Renal cortical epithelial cell (primary cell): ENCODE results near the gene TIMD4. TPM values are rescaled to one million over a fixed set of nuclear protein-coding genes. Genes with fewer than 3 reads are reported as not detected.
A peak's percentile ranks its signal among the peaks of the same experiment; 100 is the strongest.
"Not testable (repeated sequence)": the region's sequence is repeated elsewhere in the genome, so short reads cannot be mapped to it uniquely, and the experiment has no call there.

ENCODE experiments used
- DNase-seq: peaks from one replicate; pipeline ENCODE4 v3.0.0-alpha.2; 2011; ENCODE audit warnings: low read depth
- total RNA-seq: library from RNA; depleted of rRNA; stranded (reverse); fragments of >200 nt; gene quantifications from 2 replicates; pipeline ENCODE4 v1.2.3, GENCODE V29; 2014

TIMD4 gene
- total RNA-seq, result 0.35 and 1.3 TPM in 2 replicates

DNA sequence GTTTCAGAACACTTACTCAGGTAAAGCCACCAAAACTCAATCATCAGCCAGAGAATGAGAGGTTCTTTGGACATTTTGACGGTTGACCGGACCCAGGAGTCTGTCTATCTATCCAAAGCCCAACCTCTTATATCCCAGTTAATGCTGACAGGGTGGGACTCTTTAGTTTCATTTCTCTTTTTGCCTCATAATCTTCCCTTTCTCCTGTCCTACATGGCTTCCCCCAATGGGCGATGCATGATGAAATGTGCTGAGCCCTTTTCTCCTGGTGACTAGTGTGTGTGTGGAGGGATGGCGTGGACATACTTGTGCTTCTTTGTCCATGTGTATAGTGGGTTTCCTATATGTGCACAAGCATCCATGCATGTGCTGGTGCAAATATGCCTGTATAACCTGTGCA lies at the start of gene TIMD4:
Gene TIMD4 (minus strand): TSS at position 102 of the 400 bp plus-strand sequence. CDS start 28 bp downstream, at position 74.
- no peak for DNase-seq

DNA sequence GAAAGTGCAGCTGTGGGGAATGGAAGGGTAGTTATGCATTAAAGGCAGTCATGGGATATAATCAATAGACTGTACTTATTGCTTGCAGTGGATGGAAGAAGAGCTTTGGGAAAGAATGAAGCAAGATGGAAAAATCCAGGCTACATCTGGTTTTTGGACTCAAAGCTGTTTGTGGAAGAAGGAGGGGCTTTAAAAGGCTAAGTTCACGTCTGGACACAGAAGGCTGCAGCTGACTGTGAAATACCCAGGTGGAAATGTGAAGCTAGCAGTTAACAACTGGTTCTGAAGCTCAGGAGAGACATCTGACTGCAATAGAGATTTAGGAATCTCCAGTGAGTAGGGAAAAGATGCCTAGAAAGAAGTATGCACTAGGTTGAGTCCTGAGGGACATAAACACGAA lies 43.2 kb upstream of the TIMD4 start:
- no peak for DNase-seq

DNA sequence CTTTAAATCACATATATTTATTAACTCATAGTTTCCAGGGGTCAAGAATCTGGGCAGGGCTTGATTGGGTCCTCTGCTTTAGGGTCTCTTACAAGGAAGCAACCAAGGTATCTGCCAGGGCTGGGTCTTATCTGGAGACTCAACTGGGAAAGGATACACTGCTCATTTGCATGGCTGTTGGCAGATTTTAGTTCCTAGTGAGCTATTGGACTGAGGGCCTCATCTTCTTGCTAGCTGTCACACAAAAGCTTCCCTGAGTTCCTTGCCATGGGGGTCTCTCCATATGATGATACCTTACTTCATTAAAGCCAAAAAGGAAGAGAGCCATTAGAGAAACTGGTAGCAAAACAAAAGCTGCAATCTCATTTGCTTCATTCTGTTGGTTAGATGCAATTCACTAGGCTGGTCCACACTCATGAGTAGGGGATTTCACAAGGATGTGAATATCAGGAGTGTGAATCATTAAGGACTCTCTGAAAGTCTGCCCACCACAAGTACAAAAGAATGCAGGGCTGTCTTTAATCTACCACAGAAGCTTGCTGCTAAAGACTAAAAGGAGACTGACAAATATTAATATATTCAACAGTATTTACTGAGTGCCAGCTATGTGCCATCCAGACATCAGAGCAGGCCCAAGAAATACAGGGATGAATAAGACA lies 42.0 kb upstream of the TIMD4 start:
- DNase-seq, result peak; percentile 96

DNA sequence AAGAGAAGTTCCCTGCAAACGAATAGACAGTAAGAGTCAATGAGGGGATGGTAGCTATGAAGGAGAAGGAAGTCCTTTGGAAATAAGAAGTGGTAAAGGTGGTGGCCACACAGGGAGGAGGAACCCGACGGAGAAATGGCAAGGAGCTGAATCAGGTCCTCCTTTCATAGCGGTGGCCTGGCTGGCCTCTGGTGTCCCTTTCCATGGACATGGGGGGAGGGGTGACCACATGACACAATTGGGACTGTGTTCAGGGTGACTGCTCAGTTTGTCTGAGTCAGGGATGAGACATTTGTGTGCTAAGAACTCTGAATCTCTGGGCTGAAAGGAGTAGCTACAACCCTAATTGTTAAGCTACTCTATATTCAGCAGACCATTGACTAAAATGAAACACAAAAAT lies 28.7 kb upstream of the TIMD4 start:
- DNase-seq, result peak; percentile 76

DNA sequence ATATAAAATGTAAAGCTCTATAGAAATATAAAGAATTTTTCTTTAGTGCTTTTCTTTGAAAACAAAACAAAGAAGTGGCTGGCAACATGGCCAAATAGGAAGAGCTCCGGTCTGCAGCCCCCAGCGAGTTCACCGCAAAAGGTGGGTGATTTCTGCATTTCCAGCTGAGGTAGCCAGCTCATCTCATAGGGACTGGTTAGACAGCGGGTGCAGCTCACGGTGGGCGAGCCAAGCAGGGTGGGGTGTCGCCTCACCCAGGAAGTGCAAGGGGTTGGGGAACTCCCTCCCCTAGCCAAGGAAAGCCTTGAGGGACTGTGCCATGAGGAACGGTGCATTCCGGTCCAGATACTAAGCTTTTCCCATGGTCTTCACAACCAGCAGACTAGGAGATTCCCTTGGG lies 21.0 kb upstream of the TIMD4 start:
- DNase-seq, result no peak

DNA sequence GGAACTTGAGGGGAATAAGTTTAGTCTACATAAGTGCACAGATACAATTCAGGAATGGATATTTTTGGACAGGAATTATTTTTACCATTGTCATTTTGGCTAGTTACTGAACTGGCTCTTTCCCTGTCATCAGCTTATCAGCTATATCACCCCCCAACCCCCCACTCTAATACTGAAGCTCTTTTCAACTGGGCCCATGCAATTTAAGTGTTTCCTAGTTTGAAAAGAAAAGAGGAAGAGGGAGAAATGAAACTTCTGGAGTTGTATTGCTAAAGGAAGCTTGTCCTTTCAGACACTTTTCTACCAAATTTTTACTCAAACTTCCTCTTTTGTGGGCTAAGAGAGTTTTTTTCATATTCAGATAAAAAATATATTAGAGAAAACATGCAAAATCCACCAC lies 18.5 kb upstream of the TIMD4 start:
- DNase-seq, result no peak

DNA sequence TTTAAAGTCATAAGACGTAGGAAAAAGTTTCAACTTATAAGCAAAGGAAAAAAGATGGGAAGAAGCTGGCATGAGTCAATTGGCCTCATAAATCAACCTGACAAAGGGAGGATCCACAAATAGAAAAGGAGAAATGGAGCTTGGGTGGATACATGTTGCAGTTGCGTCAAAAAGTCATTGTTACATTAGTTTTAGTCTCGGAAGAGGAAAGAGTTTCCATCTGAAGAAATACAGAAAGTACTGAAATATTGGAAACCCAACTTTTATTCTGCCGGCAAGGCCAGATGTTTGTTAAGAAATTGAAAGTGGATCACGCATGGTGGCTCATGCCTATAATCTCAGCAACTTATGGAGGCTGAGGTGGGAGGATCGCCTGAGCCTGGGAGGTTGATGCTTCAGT lies 11.3 kb upstream of the TIMD4 start:
- no peak for DNase-seq

- DNase-seq, result peak; percentile 95
Measured at GRCh38 chr5:156971848-156972525, 9.0 kb upstream of the TIMD4 start.

GRCh38 chr5:156971415-156971814 lies 8.4 kb upstream of the TIMD4 start:
- peak; percentile 74 for DNase-seq

GRCh38 chr5:156967386-156967785 lies 4.4 kb upstream of the TIMD4 start:
- not testable (repeated sequence) for DNase-seq

DNA sequence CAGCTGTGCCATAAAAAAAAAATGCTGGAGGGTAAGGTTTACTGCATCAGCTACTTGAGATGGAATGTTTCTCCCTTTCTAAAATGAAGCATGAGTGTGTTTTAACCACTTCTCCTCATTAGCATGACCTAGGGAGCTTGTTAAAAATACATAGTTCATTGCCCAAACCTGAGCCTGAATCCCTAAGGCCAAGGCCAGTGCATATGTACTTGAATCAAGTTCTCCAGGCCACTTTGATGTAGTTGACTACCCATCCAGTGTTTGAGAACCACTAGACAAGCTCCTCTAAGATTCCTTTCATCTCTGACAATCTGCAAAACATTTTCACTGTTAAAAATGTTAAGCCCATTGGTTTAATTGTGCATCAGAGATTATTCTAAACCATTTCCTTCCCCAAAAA lies 6.7 kb downstream of the TIMD4 start:
- peak; percentile 51 for DNase-seq

GRCh38 chr5:156951359-156951758 lies 11.7 kb downstream of the TIMD4 start:
- no peak for DNase-seq

DNA sequence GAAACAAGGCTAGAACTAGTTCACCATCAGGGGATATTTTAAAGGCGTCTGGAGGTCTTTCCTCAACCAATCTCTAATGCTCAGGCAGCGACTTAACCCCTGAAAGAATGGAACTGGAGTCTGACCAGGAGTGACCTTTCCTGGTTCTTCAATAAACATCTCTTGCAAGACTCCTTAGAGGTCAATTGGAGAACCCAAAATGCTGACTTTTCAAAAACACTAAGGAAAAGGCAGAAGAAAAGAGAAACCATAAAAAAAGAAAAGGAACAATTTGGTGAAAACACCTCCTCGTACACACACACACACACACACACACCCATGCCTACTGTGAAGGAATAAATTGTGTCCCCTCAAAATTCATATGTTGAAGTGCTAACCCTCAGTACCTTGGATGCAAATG lies 12.3 kb downstream of the TIMD4 start:
- DNase-seq, result no peak

GRCh38 chr5:156949424-156949823 lies 13.6 kb downstream of the TIMD4 start:
- DNase-seq, result no peak

DNA sequence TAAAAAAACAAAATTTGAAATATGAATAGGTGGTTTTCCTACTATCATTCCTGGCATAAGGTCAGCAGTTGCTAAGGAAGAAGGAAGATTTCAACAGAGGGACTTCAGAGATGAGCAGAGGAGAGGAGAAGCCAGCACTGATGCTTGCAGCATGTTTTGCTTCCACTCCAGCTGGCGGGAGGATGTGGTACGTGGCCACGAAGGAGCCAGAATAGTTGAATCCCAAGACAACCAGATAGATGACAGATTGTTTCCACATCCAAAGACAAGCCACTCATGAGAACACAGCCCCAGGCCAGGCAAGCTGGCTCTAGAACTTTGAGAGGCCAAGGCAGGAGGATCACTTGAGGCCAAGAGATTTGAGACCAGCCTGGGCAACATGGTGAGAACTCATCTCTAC lies 15.1 kb downstream of the TIMD4 start:
- DNase-seq, result no peak

- peak; percentile 44 for DNase-seq
Measured at GRCh38 chr5:156942064-156942463, 21.0 kb downstream of the TIMD4 start.

DNA sequence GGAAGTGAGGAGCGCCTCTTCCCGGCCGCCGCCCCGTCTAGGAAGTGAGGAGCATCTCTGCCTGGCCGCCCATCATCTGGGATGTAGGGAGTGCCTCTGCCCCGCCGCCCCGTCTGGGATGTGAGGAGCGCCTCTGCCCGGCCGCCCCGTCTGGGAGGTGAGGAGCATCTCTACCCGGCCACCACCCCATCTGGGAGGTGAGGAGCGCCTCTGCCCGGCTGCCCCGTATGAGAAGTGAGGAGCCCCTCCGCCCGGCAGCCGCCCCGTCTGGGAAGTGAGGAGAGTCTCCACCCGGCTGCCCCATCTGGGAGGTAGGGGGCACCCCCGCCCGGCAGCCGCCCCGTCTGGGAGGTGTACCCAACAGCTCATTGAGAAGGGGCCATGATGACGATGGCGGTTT lies 22.6 kb downstream of the TIMD4 start:
- not testable (repeated sequence) for DNase-seq

GRCh38 chr5:156936972-156937371 lies 26.1 kb downstream of the TIMD4 start:
- DNase-seq, result no peak

DNA sequence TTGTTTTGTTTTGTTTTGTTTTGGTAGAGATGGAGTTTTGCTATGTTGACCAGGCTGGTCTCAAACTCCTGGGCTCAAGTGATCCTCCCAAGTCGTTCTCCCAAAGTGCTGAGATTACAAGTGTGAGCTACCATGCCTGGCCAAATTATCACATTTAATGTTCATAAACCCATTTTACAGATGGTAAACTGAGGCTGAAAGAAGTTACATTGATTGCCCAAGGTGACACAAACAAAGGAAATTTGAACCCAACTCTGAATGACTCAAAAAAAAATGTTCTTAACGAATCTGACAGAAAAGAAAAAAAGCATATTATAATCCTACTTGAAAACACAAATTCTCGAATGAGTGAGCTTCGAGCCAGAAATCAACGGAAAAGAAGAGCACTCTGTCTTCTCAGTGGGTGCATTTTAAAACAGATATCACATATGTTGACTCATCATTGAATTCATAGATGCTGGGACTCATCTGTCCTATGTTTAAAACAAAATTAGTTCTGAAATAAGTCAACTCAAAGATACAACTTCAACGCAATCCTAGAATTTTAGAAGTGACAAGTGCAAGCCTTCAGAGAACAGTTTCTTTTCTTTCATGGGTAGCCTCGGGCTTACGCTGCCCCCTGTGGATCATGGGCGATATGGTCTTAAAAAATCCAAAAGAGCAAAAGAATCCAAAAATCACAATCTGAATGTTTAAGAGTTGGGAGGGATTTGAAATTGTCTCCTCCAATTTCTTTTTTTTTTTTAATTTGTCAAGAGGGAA lies 28.4 kb downstream of the TIMD4 start:
- DNase-seq, result peak; percentile 27

DNA sequence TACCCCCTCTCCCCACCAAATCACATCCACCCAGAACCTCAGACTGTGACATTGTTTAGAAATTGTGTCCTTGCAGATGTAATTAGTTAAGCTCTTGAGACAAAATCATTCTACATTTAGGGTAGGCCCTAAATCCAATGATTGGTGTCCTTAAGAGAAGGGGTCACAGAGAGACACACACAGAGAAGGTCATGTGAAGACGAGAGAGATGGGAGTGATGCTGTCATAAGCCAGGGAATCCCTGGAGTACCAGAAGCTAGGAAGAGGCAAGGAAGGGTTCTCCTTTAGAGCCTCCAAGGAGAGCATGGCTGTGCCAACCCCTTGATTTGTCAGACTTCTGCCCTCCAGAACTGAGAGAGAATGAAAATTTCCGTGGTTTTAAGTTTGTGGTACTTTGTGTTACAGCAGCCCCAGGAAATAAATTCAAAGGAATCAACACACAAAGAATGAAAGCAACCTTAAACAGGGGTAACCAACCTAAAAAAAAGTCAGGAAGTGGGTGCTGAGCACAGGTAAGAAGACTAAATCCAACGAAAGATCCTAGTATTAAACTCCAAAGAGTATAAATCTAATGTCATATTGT lies 33.6 kb downstream of the TIMD4 start:
- no peak for DNase-seq

- DNase-seq, result no peak
Measured at GRCh38 chr5:156927545-156927944, 35.5 kb downstream of the TIMD4 start.

DNA sequence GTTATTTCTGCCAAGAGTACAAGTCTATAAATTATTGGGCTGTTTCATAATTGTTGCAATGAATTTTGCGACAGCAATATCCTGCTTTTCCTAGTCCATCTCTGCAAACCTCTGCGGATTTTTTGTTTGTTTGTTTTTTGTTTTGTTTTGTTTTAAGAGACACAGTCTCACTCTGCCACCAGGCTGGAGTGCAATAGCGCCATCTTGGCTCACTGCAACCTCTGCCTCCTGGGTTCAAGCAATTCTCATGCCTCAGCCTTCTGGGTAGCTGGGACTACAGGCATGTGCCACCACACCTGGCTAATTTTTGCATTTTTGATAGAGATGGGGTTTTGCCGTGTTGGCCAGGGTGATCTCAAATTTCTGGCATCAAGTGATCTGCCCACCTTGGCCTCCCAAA lies 37.3 kb downstream of the TIMD4 start:
- DNase-seq, result not testable (repeated sequence)
